ENCODE data around the gene TTLL9.

TTLL9 gene

GRCh38 chr20:31909253-31910070 is 39.0 kb downstream of the TTLL9 start:
- Histone ChIP-seq H3K36me3 (no peaks in the 10 kb centered on the region), H3K27me3 (ENCODE audit: insufficient read depth, low read depth, severe bottlenecking) (no peaks in the 10 kb centered on the region), H3K27ac (no peak overlapping the region), H3K4me3 (ENCODE audit: low read depth, low read length) (no peak overlapping the region), H3K9me3 (ENCODE audit: severe bottlenecking) (no peaks in the 10 kb centered on the region)
- DNase-seq, result no peak
- TF ChIP-seq CTCF (IDR thresholded peaks at IDR 0.05; ENCODE audit: low read depth, low read length), result no peak

- Histone ChIP-seq H3K27me3 (ENCODE audit: insufficient read depth, low read depth, severe bottlenecking) (no peaks in the 10 kb centered on the region), H3K9me3 (ENCODE audit: severe bottlenecking) (no peaks in the 10 kb centered on the region), H3K27ac (no peak overlapping the region), H3K36me3 (no peaks in the 10 kb centered on the region), H3K4me3 (ENCODE audit: low read depth, low read length) (no peak overlapping the region)
- no peak for TF ChIP-seq CTCF (IDR thresholded peaks at IDR 0.05; ENCODE audit: low read depth, low read length)
- DNase-seq, result no peak
These were observed 39.8 kb downstream of the TTLL9 start for GRCh38 chr20:31910071-31910803.

DNA sequence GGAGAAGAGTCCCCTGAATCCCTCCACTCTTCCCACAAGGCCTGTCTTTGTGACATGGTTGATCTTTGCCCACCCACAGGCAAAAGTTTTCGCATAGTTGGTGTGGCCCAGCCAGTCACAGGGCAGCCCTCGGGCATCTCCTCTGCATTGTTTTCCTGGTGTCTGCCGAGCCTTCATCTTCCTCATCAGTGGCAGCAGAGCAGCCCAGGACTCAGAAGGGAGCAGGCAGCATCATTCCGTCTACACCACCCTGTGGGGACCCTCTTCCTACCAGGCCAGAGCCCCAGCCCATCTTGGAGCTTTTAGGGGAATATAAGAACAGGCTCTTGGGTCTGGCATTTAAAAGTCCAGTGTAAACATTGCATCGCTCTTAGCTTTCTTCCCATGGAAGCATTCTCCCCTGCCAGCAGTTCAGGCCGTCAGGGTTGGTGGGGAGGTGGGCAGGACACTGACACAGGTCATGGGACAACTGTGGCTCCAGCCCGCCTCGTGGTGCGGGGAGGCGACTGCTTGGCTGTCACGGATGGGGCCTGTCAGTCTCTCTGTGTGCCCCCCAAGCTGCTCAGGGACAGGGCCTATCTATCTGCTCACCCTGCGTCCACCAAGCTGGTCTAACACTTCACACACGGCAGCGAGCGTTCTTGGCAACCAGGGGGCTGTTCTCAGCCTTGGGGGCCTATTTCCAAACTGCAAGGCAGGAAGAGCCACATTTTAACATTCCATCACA is 43.2 kb downstream of the TTLL9 start:
- Histone ChIP-seq H3K4me3 (ENCODE audit: low read depth, low read length) (no peak overlapping the region), H3K36me3 (no peaks in the 10 kb centered on the region)
- DNase-seq, result no peak

DNA sequence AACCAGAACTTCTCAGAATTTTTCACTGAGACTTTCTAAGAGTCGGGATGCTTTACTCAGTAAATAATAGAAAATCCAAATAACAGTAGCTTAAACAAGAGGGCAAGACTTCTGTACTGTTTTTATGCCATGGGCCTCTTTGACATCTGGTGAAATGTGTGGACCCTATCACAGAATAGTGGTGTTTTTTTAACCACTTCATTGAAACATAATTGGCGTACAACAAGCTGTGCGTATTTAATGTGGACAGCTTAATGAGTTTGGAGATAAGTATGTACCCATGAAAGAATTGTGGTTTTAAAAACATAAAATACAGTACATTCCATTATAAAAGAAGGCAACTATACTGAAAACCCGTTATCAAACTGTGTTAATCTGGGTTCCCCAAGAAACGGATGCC is 43.7 kb downstream of the TTLL9 start:
- no peak overlapping the region for H3K27ac ChIP-seq
- DNase-seq, result no peak
- no peaks in the 10 kb centered on the region for H3K9me3 ChIP-seq (ENCODE audit: severe bottlenecking)
- H3K4me3 ChIP-seq (ENCODE audit: low read depth, low read length), result no peak overlapping the region
- no peak for TF ChIP-seq CTCF (IDR thresholded peaks at IDR 0.05; ENCODE audit: low read depth, low read length)
- no peaks in the 10 kb centered on the region for H3K36me3 ChIP-seq
- H3K27me3 ChIP-seq (ENCODE audit: insufficient read depth, low read depth, severe bottlenecking), result no peaks in the 10 kb centered on the region

More for the DNA sequence above, 43.2 kb downstream of the TTLL9 start:
- no peak for TF ChIP-seq CTCF (IDR thresholded peaks at IDR 0.05; ENCODE audit: low read depth, low read length)
- no peaks in the 10 kb centered on the region for H3K27me3 ChIP-seq (ENCODE audit: insufficient read depth, low read depth, severe bottlenecking)
- no peak overlapping the region for H3K27ac ChIP-seq
- no peaks in the 10 kb centered on the region for H3K9me3 ChIP-seq (ENCODE audit: severe bottlenecking)

DNA sequence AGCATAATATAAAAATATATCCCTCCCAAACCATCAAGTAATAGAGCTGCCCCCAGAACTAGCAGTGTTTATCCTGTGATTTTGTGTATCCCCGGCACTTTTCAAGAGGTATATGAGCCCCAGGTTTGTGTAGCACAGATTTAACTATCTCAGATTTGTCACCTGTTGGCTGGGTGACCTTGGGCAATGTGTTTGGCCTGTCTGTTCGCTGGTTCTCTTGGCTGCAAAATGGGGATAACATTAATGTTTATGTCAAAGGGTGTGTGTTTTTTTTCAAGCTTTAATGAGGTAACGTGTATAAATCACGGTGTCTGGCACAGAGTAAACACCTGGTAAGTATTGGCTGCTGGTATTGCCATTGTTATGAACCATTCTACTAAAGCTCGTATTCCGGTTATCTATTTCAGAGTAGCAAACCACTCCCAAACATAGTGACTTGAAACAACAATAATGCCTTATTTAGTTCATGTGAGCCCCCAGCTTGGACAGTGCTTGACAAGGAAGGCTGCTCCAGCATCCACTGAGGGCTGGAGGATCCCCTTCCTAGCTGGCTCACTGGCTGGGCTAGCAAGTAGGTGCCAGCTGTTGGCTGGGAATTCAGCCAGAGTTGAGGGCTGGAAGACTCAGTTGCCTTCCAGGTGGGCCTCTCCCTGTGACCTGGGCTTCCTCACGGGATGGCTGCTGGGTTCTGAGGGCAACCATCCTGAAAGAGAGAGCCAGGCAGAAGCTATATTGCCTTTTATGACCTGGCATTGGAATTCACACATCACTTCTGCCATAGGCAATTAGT is 45.3 kb downstream of the TTLL9 start:
- Histone ChIP-seq H3K9me3 (ENCODE audit: severe bottlenecking) (no peaks in the 10 kb centered on the region), H3K27ac (no peak overlapping the region), H3K36me3 (no peaks in the 10 kb centered on the region), H3K27me3 (ENCODE audit: insufficient read depth, low read depth, severe bottlenecking) (no peaks in the 10 kb centered on the region), H3K4me3 (ENCODE audit: low read depth, low read length) (no peak overlapping the region)
- no peak for TF ChIP-seq CTCF (IDR thresholded peaks at IDR 0.05; ENCODE audit: low read depth, low read length)
- DNase-seq, result no peak

Data from WERI-Rb-1 (cell line).